ENCODE data around the gene TMEM253.

The TMEM253 gene

GRCh38 chr14:21100931-21101330 is at the start of gene TMEM253:
Gene TMEM253 (plus strand): TSS chr14:21101066. CDS start chr14:21101344, 278 bp downstream.
- DNase-seq, result no peak

GRCh38 chr14:21053184-21054122 is 47.4 kb upstream of the TMEM253 start:
- DNase-seq, result no peak

GRCh38 chr14:21054123-21054767 is 46.6 kb upstream of the TMEM253 start:
- no peak for DNase-seq

GRCh38 chr14:21054768-21055145 is 46.1 kb upstream of the TMEM253 start:
- DNase-seq, result no peak

GRCh38 chr14:21055432-21056117 is 45.3 kb upstream of the TMEM253 start:
- no peak for DNase-seq

GRCh38 chr14:21056520-21057163 is 44.2 kb upstream of the TMEM253 start:
- peak; percentile 75 for DNase-seq

GRCh38 chr14:21057803-21058675 is 42.8 kb upstream of the TMEM253 start, which contains the start of gene RNASE8:
Gene RNASE8 (plus strand): TSS chr14:21057822. CDS start chr14:21057893, 71 bp downstream.
- no peak for DNase-seq

- DNase-seq, result no peak
Observed at GRCh38 chr14:21058903-21059302, 42.0 kb upstream of the TMEM253 start.

GRCh38 chr14:21059842-21060613 is 40.8 kb upstream of the TMEM253 start:
- DNase-seq, result peak; percentile 47

GRCh38 chr14:21060614-21061346 is 40.1 kb upstream of the TMEM253 start:
- DNase-seq, result no peak

- DNase-seq, result no peak
Observed at GRCh38 chr14:21061347-21061668, 39.6 kb upstream of the TMEM253 start.

GRCh38 chr14:21063479-21063878 is 37.4 kb upstream of the TMEM253 start:
- peak; percentile 96 for DNase-seq

- DNase-seq, result no peak
Observed at GRCh38 chr14:21066882-21067502, 33.9 kb upstream of the TMEM253 start.

GRCh38 chr14:21068521-21069387 is 32.1 kb upstream of the TMEM253 start:
- peak; percentile 68 for DNase-seq

- peak; percentile 39 for DNase-seq
Observed at GRCh38 chr14:21069388-21070082, 31.3 kb upstream of the TMEM253 start.

- DNase-seq, result peak; percentile 49
Observed at GRCh38 chr14:21070083-21070609, 30.7 kb upstream of the TMEM253 start, which contains the start of gene ARHGEF40. Gene ARHGEF40 (plus strand): TSS chr14:21070304. CDS start chr14:21070397, 93 bp downstream.

GRCh38 chr14:21070610-21071224 is 30.1 kb upstream of the TMEM253 start:
- DNase-seq, result peak; percentile 44

All from fibroblast of upper back skin (primary cell).